Stimulated activated CD4-positive, alpha-beta T cell treated with anti-CD3 and anti-CD28 coated beads, Interleukin-2, amount 100 ng/mL, for 48 hours (primary cell): ENCODE results near the gene TBL1X.
"Not testable (repeated sequence)": the region's sequence is repeated elsewhere in the genome, so short reads cannot be mapped to it uniquely, and the experiment has no call there.

Experiments
- DNase-seq, 2 donors: peaks; one replicate each; pipeline ENCODE4 v3.0.0-alpha.2; 2020

The TBL1X gene

GRCh38 chrX:9500584-9500983 is 35.7 kb downstream of the TBL1X start:
- DNase-seq = no peak

- no peak for DNase-seq
Observed at GRCh38 chrX:9501362-9501761, 36.5 kb downstream of the TBL1X start.

- DNase-seq = no peak
Observed at GRCh38 chrX:9503261-9503660, 38.4 kb downstream of the TBL1X start.

DNA sequence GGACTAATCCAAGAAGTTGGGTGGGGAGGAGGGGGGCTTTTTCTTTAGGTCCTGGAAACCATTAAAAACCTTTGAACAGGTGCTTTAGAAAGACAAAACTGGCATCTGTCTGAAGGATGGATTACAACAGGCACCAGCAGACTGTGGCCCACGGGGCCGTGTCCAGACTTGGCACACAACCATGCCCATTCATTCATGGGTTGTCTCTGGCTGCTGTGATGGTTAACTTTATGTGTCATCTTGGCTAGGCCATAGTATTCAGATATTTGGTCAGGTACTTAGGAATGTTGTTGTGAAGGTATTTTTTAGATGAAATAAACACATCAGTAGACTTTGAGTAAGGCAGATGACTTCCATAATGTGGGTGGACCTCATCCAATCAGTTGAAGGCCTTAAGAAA is 45.5 kb downstream of the TBL1X start:
- no peak for DNase-seq

DNA sequence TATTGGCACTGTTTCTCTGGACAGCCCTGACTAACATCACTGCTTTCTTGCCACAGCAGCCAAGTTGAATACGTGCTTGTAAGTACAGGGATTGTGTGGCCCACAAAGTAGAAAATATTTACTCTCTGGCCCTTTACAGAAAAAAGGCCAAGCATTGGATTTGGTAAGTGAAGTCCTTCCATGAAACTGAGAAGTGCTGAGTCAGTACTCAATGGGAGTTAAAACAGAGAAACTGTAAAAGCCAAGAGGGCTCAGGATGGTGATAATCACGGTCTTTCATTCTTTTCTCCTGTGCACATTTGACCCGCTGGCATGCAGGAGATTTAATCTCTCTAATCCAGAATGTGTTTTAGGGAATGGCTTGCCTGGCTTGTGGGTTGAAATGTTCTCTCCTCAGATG is 46.1 kb downstream of the TBL1X start:
- DNase-seq = no peak

DNA sequence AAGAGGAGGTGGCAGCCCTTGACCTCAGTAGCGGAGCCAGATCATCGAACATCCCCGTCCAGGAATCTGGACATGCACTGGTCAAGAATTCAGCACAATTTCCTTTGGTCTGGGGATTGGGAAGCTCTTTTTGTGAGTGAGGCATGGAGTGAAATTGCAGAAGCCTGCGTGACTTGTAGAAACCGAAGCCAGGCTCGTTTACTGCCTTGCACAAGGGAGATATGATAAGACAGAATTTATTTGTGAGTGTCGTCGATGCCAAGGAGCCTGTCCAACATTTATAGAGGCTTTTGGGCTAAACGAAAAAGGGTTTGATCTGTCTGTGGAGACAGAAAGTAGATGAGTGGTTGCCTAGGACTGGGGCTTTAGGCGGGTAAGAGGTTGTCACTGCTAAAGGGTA is 50.6 kb downstream of the TBL1X start:
- DNase-seq = no peak

- no peak for DNase-seq
Observed at GRCh38 chrX:9515973-9516538, 51.2 kb downstream of the TBL1X start.

GRCh38 chrX:9516635-9517034 is 51.8 kb downstream of the TBL1X start:
- DNase-seq = no peak

GRCh38 chrX:9518051-9518450 is 53.2 kb downstream of the TBL1X start:
- no peak for DNase-seq

DNA sequence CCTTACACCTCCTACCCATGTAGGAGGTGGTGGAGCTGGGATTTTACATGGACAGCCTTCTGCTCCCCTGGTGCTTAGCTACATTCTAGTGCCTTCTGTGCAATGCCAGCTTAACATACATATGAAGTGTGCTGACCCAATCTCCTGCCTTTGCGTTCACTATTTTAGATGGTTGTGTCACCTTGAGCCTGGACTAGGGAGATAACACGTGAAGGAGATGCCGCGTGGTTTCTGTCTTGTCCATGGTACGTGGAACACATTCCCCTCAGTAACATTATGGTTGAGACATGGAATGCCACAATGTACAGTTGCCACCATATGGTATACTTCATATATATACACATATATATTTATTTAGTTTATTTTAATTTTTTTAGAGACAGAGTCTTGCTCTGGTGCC is 54.0 kb downstream of the TBL1X start:
- no peak for DNase-seq

GRCh38 chrX:9519546-9520216 is 54.8 kb downstream of the TBL1X start:
- no peak for DNase-seq

DNA sequence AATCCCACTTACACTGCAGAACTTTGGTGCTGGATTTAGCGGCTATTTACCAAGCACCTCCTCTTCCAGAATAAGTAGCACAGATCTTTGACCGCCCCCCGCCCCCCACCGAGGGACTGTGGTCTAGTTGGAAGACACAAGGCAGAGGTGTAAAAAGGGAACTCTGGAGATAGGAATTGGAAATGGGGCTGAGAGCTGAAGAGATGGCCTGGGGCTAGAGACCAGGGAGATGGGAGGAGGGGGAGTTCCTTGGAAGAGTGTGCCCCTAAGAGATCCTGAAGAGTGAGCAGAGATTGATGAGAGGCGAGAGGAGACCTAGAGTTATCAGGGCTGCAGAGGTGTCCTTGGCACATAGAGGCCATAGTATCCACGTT is 55.3 kb downstream of the TBL1X start:
- no peak for DNase-seq

GRCh38 chrX:9522378-9523155 is 57.7 kb downstream of the TBL1X start:
- DNase-seq = no peak

- no peak for DNase-seq
Observed at GRCh38 chrX:9525511-9526248, 60.8 kb downstream of the TBL1X start.

GRCh38 chrX:9526965-9527364 is 62.1 kb downstream of the TBL1X start:
- no peak for DNase-seq

DNA sequence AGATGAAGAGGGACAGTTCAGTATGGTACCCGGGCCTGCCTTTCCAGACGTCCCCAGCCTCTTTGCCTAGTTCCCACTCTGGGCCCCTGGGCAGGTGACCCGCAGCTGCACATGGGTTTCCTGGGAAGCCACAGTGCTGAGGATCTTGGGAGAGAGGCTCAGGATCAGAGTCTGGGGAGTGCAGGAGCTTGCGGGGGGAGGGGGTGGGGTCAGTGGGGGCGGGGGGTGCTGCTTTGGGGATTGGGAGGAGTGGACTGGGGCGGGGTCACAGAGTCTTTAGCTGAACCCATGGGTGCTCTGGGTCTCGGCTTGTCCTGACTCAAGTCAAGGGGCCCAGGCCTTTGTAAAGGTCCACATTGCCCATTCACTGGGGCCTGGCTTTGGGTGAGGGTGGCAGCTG is 63.6 kb downstream of the TBL1X start:
- no peak for DNase-seq

DNA sequence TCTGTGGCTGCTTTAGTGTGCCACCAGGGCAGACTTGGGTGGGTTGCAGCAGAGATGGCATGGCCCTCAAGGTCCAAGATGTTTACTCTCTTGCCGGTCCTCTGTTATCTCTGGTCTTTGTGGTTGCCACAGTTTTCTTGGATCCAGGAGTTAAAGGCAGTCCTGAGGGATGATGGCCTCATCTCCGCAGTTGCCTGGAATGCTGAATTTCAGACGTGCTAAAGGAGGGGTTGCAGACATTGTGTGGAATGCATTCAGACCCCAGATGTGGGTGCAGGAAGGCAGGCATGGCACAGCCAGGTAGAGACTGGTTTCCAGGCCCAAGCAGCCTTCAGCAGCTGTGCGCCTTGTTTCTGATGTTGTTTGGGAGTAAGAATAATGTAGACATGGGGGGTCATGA is 64.4 kb downstream of the TBL1X start:
- DNase-seq = no peak

GRCh38 chrX:9530848-9531274 is 66.0 kb downstream of the TBL1X start:
- DNase-seq = peak; percentile 11 to 26

DNA sequence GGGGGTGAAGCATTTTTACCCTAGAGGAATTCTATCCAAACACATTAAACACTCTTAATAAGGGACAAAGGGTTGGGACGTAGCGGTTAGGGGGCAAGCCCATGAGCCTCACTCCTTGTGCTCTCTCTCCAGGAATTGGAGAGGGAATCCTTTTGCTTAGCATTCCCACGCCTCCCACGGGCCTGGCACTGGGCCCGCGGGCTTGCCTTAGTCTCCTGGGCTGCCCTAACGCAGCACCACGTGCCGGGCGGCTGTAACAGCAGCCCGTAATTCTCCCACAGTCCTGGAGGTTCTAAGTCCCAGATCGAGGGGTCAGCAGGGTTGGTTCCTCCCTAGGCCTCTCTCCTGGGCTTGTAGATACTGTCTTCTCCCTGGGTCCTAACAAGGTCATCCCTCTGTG is 67.5 kb downstream of the TBL1X start:
- DNase-seq = no peak

DNA sequence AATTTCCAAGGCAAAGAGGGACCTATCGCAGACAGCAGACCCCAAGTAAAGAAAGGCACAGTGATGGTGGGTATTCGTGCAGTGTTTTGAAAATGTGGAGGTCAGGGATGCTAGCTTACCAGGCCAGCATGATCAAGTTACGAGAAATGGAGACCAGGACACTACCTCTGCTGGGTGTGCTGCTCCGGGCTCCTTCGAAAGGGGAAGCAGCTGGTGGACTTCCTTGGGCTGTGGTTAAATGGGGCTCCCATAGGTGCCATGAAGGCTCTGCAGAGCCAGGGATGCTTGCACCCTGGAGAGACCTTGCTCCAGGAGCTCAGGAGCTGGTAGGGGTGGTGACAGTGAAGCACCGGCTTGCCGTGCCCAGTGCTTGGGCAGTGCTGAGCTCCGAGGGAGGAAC is 68.8 kb downstream of the TBL1X start:
- no peak for DNase-seq

DNA sequence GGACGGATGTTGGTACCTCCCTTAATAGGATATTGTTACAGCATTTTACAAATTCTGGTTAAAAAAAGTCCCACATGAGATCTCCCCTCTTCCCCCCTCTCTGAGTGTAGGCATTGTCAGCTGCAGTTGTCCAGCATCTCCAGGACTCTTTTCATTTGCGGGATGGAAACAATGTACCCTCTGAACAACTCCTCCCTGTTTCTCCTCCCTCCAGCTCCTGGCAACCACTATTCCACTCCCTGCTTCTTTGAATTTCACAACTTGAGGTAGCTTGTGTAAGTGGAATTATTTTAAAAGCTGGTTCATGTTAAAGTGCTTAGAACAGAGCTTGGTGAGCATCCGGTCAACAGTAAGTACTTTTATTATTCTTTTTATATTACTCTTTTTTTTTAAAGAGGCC is 69.8 kb downstream of the TBL1X start:
- DNase-seq = no peak

- DNase-seq = no peak
Observed at GRCh38 chrX:9535101-9535500, 70.2 kb downstream of the TBL1X start.

DNA sequence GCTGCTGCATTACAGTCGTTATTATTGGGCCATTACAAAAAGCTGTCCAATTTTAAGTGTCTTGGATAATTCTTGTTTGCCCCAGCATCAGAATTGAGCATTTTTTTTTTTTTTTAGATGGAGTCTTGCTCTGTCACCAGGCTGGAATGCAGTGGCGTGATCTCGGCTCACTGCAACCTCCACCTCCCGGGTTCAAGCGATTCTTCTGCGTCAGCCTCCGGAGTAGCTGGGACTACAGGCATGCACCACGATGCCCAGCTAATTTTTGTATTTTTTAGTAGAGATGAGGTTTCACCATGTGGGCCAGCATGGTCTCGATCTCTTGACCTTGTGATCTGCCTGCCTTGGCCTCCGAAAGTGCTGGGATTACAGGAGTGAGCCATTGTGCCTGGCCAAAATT is 71.3 kb downstream of the TBL1X start:
- DNase-seq = not testable (repeated sequence)

DNA sequence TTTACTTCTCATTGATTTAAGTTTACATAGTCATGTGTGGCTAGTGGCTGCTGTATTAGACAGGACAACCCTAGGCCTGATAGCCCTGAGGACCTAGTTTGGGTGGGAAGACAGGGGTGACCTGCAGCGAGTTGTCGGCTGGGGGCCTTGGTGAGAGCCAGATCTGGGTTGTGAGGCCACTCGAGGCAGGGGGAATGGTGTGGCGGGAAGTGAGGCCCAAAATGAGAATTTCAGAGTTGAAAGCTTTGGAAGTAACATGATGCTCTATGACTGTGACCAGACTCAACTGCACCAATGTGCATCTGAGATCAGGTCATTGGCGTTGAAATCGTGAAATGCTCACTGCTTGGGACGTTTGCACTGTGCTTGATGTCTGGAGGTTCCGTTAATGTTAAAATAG is 72.9 kb downstream of the TBL1X start:
- no peak for DNase-seq
